Right ventricle myocardium inferior (tissue), 1 donor: ENCODE results near the gene PPP1R16B. TPM values are rescaled to one million over a fixed set of nuclear protein-coding genes. Genes with fewer than 3 reads are reported as not detected.

ENCODE experiments used
- ATAC-seq: fragments of 200-7000 bp; cut with Tn5 transposase; one replicate; pipeline ENCODE4 v1.9.1; 2020; ENCODE audit warnings: mild to moderate bottlenecking, moderate library complexity
- DNase-seq: peaks from one replicate; pipeline ENCODE4 v3.0.0; 2021; ENCODE audit errors: missing footprints
- intact Hi-C: fragments of 100-400 bp; cut with DNase I; formaldehyde crosslinking; loops from one replicate; pipeline ENCODE4 v1.11.0; 2022
- total RNA-seq: library from RNA; stranded (reverse); fragmentation: NEBNext Ultra II Directional; extraction: Animal tissue kit (Norgen Biotek cat#: 25700); gene quantifications from one replicate; pipeline ENCODE4 v1.2.1, GENCODE V29; 2021
- donor health status: DM: no; HTN: yes; CAD: no; lungs with severe emphysema.

Gene PPP1R16B
- total RNA-seq, 1 donor from 2014 or later, result 9.0 TPM

GRCh38 chr20:38962928-38963401 is 157.5 kb downstream of the PPP1R16B start:
- no peak for DNase-seq
- no peak for ATAC-seq
- intact Hi-C loops, result loop anchor here (1.0 to 5.0 kb wide), 2 partner anchors 22 to 316 kb away; no protein-coding TSS in a partner anchor

- DNase-seq, result no peak
Observed at GRCh38 chr20:38963745-38964144, 158.2 kb downstream of the PPP1R16B start.

GRCh38 chr20:38965264-38965663 is 159.8 kb downstream of the PPP1R16B start:
- DNase-seq, result no peak
- intact Hi-C loops, result no loop called here
- ATAC-seq, result no peak

More at GRCh38 chr20:38963745-38964144, 158.2 kb downstream of the PPP1R16B start:
- intact Hi-C loops, result loop anchor here (5.0 kb wide), 1 partner anchor 316 kb away; no protein-coding TSS in a partner anchor
- no peak for ATAC-seq

- DNase-seq (no peak), ATAC-seq (no peak)
- intact Hi-C loops, result no loop called here
Observed at GRCh38 chr20:38968090-38968489, 162.6 kb downstream of the PPP1R16B start.

- intact Hi-C loops, result no loop called here
- no peak for DNase-seq
- peak; percentile 40 for ATAC-seq
Observed at GRCh38 chr20:38969708-38970107, 164.2 kb downstream of the PPP1R16B start.

GRCh38 chr20:38970302-38970701 is 164.8 kb downstream of the PPP1R16B start:
- DNase-seq (no peak), ATAC-seq (no peak)
- intact Hi-C loops, result no loop called here

Other genes with a start within 250 kb of the PPP1R16B start
- 0.43 TPM for gene ADIG, start 224.5 kb upstream of the PPP1R16B start, total RNA-seq
- gene ARHGAP40, start 203.9 kb upstream of the PPP1R16B start, total RNA-seq, result not detected
- not detected for gene SLC32A1, start 81.2 kb upstream of the PPP1R16B start, total RNA-seq
- 2.6 TPM for gene ACTR5, start 57.2 kb upstream of the PPP1R16B start, total RNA-seq
- 0.49 TPM for gene FAM83D, start 120.7 kb downstream of the PPP1R16B start, total RNA-seq
- gene DHX35, start 156.6 kb downstream of the PPP1R16B start, total RNA-seq, result 11.0 TPM